ENCODE results near the gene RPL13A. TPM values are rescaled to one million over a fixed set of nuclear protein-coding genes. Genes with fewer than 3 reads are reported as not detected.

Gene RPL13A
- total and polyA plus RNA-seq, 2 of the 13 experiments (the other 11 are each of a cell fraction or from before 2014, with no cell fraction given) = 2,601 to 3,407 TPM

DNA sequence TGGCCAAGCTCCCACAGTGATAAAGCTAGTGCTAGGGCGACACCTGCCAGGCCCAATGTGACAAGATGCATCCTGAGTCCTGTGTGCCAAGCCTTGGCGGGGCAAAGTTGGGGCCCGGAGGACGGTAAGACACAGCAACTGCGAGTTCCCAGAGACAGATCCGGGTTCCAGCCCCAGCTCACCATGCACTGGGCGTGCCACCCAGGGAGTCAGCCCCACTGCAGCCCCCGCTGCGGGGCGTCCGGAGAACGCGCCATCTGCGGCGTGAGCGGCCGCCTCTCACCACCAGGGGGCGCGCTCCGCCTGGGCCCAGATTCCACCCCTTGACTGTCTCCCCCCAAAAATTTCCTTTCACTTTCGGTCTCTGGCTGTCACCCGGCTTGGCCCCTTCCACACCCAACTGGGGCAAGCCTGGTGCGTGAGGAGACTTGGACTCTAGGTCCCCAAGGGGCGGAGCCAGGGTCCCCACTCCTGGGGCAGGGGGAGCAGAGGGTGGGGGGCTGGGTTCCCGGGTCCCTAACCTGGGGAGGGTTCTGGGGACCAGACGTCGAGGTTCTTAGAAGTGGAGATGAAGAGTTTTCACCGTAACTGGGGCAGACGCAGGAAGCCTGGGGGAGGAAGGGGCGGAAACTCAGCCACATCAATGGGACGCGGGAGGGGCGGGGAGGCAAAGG is 13.4 kb upstream of the RPL13A start, which contains the start of gene FLT3LG (continued):
- no peak for TF ChIP-seq ZKSCAN5 (CRISPR knock-in tag; IDR thresholded peaks at IDR 0.05)
- TF ChIP-seq, protein P1, sequence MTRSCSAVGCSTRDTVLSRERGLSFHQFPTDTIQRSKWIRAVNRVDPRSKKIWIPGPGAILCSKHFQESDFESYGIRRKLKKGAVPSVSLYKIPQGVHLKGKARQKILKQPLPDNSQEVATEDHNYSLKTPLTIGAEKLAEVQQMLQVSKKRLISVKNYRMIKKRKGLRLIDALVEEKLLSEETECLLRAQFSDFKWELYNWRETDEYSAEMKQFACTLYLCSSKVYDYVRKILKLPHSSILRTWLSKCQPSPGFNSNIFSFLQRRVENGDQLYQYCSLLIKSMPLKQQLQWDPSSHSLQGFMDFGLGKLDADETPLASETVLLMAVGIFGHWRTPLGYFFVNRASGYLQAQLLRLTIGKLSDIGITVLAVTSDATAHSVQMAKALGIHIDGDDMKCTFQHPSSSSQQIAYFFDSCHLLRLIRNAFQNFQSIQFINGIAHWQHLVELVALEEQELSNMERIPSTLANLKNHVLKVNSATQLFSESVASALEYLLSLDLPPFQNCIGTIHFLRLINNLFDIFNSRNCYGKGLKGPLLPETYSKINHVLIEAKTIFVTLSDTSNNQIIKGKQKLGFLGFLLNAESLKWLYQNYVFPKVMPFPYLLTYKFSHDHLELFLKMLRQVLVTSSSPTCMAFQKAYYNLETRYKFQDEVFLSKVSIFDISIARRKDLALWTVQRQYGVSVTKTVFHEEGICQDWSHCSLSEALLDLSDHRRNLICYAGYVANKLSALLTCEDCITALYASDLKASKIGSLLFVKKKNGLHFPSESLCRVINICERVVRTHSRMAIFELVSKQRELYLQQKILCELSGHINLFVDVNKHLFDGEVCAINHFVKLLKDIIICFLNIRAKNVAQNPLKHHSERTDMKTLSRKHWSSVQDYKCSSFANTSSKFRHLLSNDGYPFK (CRISPR knock-in tag; IDR thresholded peaks at IDR 0.05; ENCODE audit: borderline replicate concordance) = peak; percentile 52; the same call in 1 of the 2 replicates
- TF ChIP-seq ZNF724P (CRISPR knock-in tag; IDR thresholded peaks at IDR 0.05; ENCODE audit: borderline replicate concordance) = no peak
- TF ChIP-seq, protein P2, sequence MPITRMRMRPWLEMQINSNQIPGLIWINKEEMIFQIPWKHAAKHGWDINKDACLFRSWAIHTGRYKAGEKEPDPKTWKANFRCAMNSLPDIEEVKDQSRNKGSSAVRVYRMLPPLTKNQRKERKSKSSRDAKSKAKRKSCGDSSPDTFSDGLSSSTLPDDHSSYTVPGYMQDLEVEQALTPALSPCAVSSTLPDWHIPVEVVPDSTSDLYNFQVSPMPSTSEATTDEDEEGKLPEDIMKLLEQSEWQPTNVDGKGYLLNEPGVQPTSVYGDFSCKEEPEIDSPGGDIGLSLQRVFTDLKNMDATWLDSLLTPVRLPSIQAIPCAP (CRISPR knock-in tag; IDR thresholded peaks at IDR 0.05; ENCODE audit: low read depth) = peak; percentile 96
- TF ChIP-seq, protein P3, sequence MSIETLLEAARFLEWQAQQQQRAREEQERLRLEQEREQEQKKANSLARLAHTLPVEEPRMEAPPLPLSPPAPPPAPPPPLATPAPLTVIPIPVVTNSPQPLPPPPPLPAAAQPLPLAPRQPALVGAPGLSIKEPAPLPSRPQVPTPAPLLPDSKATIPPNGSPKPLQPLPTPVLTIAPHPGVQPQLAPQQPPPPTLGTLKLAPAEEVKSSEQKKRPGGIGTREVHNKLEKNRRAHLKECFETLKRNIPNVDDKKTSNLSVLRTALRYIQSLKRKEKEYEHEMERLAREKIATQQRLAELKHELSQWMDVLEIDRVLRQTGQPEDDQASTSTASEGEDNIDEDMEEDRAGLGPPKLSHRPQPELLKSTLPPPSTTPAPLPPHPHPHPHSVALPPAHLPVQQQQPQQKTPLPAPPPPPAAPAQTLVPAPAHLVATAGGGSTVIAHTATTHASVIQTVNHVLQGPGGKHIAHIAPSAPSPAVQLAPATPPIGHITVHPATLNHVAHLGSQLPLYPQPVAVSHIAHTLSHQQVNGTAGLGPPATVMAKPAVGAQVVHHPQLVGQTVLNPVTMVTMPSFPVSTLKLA (IDR thresholded peaks at IDR 0.05) = no peak
- no peak for TF ChIP-seq ZNF496 (CRISPR knock-in tag; IDR thresholded peaks at IDR 0.05; ENCODE audit: insufficient replicate concordance)
- TF ChIP-seq SP2 (CRISPR knock-in tag; IDR thresholded peaks at IDR 0.05) = 0 out of 2 replicates have a peak, but pooled peaks have one; percentile 14
- TF ChIP-seq SAP130 (CRISPR knock-in tag; IDR thresholded peaks at IDR 0.05; ENCODE audit: low read depth) = peak; percentile 60
- no peak for TF ChIP-seq GRHL1 (CRISPR knock-in tag; conservative IDR thresholded peaks at IDR 0.05)
- TF ChIP-seq ZNF34 (CRISPR knock-in tag; IDR thresholded peaks at IDR 0.05; ENCODE audit: borderline replicate concordance) = no peak
- no peak for TF ChIP-seq BRCA1 (CRISPR knock-in tag; IDR thresholded peaks at IDR 0.05)
- TF ChIP-seq POGK (CRISPR knock-in tag; conservative IDR thresholded peaks at IDR 0.05) = no peak
- TF ChIP-seq, protein P4, sequence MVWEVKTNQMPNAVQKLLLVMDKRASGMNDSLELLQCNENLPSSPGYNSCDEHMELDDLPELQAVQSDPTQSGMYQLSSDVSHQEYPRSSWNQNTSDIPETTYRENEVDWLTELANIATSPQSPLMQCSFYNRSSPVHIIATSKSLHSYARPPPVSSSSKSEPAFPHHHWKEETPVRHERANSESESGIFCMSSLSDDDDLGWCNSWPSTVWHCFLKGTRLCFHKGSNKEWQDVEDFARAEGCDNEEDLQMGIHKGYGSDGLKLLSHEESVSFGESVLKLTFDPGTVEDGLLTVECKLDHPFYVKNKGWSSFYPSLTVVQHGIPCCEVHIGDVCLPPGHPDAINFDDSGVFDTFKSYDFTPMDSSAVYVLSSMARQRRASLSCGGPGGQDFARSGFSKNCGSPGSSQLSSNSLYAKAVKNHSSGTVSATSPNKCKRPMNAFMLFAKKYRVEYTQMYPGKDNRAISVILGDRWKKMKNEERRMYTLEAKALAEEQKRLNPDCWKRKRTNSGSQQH (CRISPR knock-in tag; IDR thresholded peaks at IDR 0.05; ENCODE audit: low read depth) = peak; percentile 84; the same call in 1 of the 2 replicates
- TF ChIP-seq ZNF569 (CRISPR knock-in tag; IDR thresholded peaks at IDR 0.05; ENCODE audit: borderline replicate concordance) = no peak
- peak; percentile 56; the same call in 1 of the 2 replicates for TF ChIP-seq TFDP1 (CRISPR knock-in tag; IDR thresholded peaks at IDR 0.05; ENCODE audit: borderline replicate concordance)
- TF ChIP-seq JUN (CRISPR knock-in tag; IDR thresholded peaks at IDR 0.05) = no peak

All from HepG2 (cell line).